Calu3 (cell line): ENCODE data around the gene RPS18. TPM values are rescaled to one million over a fixed set of nuclear protein-coding genes. Genes with fewer than 3 reads are reported as not detected.

Experiments used
- BruUV-seq: library from RNA; stranded (reverse); fragments of 400-500 nt; replicated peaks from 2 replicates; lab custom pipeline; 2021; lab: Mats Ljungman, UMichigan
- CTCF ChIA-PET: fragments of 300-600 bp; sonication (Branson Sonifier 250); formaldehyde crosslinking; loops from one replicate; lab custom pipeline; 2022; ENCODE audit warnings: antibody characterized with exemption; lab: Charles Lee
- DNase-seq: peaks from one replicate; pipeline ENCODE4 v3.0.0; 2022
- H3K27ac Mint-ChIP-seq: one replicate; pipeline ENCODE4 v1.8.0; 2022; ENCODE audit warnings: mixed read lengths; ENCODE audit not compliant: unreplicated experiment
- H3K27me3 Mint-ChIP-seq: one replicate; pipeline ENCODE4 v1.8.0; 2022; ENCODE audit warnings: mixed read lengths; ENCODE audit not compliant: unreplicated experiment
- H3K36me3 Mint-ChIP-seq: one replicate; pipeline ENCODE4 v1.8.0; 2022; ENCODE audit warnings: mild to moderate bottlenecking, moderate library complexity, mixed read lengths; ENCODE audit not compliant: insufficient read depth, unreplicated experiment
- H3K4me1 Mint-ChIP-seq: one replicate; pipeline ENCODE4 v1.8.0; 2022; ENCODE audit warnings: mild to moderate bottlenecking, low read depth, mixed read lengths; ENCODE audit not compliant: unreplicated experiment
- H3K4me3 Mint-ChIP-seq: one replicate; pipeline ENCODE4 v1.8.0; 2022; ENCODE audit warnings: mild to moderate bottlenecking, low read depth, moderate library complexity, mixed read lengths; ENCODE audit not compliant: unreplicated experiment
- H3K9me3 Mint-ChIP-seq: one replicate; pipeline ENCODE4 v1.8.0; 2022; ENCODE audit warnings: low read depth, mixed read lengths; ENCODE audit not compliant: unreplicated experiment
- intact Hi-C: fragments of 100-400 bp; cut with micrococcal nuclease; formaldehyde crosslinking; loops from one replicate; pipeline ENCODE4 v1.10.0; 2022; ENCODE audit not compliant: unreplicated experiment
- total RNA-seq: library from RNA; stranded (reverse); gene quantifications from 2 replicates; pipeline ENCODE4 v1.2.3, GENCODE V29; 2022
- TF ChIP-seq, protein P1 (sequence below): fragments of 200-600 bp; IDR thresholded peaks from one replicate; pipeline ENCODE4 v1.8.0; 2022; ENCODE audit warnings: antibody characterized with exemption; ENCODE audit not compliant: unreplicated experiment

Gene RPS18
- total RNA-seq, 1 experiment from 2014 or later = 2,688 TPM

DNA sequence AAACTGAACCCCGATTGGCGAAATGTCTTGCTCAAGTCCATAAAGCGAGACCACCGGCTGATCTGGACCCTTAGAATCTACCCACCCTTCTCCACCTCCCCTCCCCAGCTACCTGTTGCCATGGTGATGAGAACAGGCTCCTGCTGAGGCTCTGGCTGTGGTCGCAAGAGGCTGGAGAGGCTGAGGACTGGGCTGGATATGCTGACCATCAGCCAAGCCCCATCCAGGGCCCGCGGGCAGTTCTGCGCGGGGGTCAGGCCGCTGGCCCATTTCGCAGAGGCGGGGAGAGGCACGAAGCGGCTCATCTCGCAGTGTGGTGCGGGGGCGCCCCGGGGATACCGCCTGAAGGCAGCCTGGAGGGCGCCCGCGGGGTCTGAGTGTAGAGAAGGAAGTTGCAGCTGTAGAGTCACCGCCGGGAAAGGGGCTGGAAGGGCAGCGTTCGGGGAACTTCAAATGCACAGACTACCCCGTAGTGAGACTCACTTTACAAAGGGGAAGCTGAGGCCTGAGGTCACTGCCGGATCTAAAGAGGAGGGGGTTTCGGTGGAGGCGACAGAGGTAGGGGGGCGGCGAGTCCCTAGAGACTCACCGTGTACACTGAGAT lies 41.3 kb downstream of the RPS18 start:
- Mint-ChIP-seq H3K36me3 (peaks cover 100% of the 10 kb centered on the region), H3K4me1 (peaks cover 38% of the 10 kb centered on the region), H3K27ac (peak overlapping the region; percentile 97), H3K4me3 (peak overlapping the region; percentile 98), H3K9me3 (no peaks in the 10 kb centered on the region), H3K27me3 (no peaks in the 10 kb centered on the region)
- TSS peak; percentile 52 for BruUV-seq
- intact Hi-C loops = no loop called here
- peak; percentile 51 for DNase-seq
- TF ChIP-seq, protein P1, sequence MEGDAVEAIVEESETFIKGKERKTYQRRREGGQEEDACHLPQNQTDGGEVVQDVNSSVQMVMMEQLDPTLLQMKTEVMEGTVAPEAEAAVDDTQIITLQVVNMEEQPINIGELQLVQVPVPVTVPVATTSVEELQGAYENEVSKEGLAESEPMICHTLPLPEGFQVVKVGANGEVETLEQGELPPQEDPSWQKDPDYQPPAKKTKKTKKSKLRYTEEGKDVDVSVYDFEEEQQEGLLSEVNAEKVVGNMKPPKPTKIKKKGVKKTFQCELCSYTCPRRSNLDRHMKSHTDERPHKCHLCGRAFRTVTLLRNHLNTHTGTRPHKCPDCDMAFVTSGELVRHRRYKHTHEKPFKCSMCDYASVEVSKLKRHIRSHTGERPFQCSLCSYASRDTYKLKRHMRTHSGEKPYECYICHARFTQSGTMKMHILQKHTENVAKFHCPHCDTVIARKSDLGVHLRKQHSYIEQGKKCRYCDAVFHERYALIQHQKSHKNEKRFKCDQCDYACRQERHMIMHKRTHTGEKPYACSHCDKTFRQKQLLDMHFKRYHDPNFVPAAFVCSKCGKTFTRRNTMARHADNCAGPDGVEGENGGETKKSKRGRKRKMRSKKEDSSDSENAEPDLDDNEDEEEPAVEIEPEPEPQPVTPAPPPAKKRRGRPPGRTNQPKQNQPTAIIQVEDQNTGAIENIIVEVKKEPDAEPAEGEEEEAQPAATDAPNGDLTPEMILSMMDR = no peak
- CTCF ChIA-PET = interaction anchor here (1.0 to 2.2 kb wide), 3 partner anchors 14 to 36 kb away, joined by 3 to 12 read pairs (median 5); partner anchors contain the start of genes B3GALT4 and RGL2

DNA sequence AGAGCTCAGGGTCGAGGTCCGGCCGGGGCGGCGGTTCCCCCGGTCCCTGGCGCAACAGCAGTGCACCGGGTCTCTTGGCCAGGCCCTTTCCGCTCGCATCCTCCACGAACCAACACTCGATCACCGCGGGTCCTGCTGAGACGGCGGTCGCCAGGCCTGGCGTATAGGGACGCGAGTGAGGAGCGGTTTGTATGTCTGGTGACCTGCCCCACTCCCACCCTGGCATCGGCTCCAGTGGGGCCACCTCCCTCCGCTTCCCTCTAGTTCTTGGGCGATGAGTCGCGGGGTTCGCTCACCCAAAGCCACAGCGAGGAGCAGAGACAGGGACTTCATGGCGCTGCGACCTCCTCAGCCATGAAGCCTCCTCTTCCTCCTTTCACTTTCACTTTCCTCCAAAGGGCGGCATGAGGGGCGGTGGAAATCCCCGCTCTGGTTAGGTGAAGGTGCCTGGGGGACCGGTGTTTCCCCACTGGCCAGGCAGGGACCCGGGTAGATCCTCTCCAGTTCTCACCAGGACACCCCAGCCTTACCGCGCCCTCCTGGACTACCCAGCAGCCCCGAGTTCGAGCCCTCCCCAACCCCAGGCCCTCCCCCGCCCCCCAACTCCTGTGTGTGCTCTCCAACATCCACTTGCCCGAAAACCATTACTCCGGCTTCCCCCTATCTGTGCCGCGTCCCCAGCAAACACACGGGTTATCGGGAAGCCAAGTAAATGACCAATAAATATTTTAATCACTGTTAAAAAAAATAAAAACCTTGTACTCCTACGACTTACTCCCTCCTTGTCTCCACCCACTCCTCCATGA lies 42.0 kb downstream of the RPS18 start, which contains the start of gene TAPBP:
Gene TAPBP (minus strand): TSS at position 370 of the 806 bp plus-strand sequence. CDS start 37 bp downstream, at position 333.
- CTCF ChIA-PET = interaction anchor here (1.1 to 2.2 kb wide), 2 partner anchors 15 to 32 kb away, joined by 5 to 12 read pairs; partner anchors contain the start of gene RGL2
- TF ChIP-seq, protein P1 = no peak
- Mint-ChIP-seq H3K27me3 (no peaks in the 10 kb centered on the region), H3K4me1 (peaks cover 45% of the 10 kb centered on the region), H3K27ac (peak within 1 kb of the TSS; percentile 97), H3K9me3 (no peaks in the 10 kb centered on the region), H3K4me3 (peak within 1 kb of the TSS; percentile 98), H3K36me3 (peaks cover 100% of the 10 kb centered on the region)
- intact Hi-C loops = no loop called here
- peak; percentile 80 for DNase-seq
- BruUV-seq = TSS peak; percentile 44

DNA sequence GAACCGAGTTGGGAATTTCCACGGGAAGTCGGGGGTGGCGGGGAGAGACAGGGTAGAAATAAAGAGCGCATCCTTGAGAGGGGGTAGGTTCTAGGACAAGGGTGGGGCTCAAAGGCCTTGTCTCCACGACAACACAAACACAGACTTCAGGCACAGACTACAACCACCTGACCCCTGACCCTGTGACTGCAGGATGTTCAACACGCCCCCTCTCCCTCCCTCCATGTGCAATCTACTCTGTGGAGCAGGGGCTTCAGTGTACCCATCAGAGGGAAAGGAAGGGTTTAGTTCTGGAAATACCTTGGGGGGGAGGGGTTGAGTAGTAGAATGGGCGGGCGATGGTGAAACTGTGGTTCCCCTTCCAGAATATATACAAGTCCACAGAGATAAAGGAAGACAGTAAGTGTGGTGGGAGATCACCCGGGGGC lies 42.7 kb downstream of the RPS18 start:
- Mint-ChIP-seq H3K9me3 (no peaks in the 10 kb centered on the region), H3K27ac (peak overlapping the region; percentile 97), H3K27me3 (no peaks in the 10 kb centered on the region), H3K36me3 (peaks cover 100% of the 10 kb centered on the region), H3K4me3 (peak overlapping the region; percentile 98), H3K4me1 (peaks cover 51% of the 10 kb centered on the region)
- intact Hi-C loops = no loop called here
- DNase-seq = peak; percentile 67
- no TSS peak for BruUV-seq
- CTCF ChIA-PET = no interaction called here
- TF ChIP-seq, protein P1 = no peak

DNA sequence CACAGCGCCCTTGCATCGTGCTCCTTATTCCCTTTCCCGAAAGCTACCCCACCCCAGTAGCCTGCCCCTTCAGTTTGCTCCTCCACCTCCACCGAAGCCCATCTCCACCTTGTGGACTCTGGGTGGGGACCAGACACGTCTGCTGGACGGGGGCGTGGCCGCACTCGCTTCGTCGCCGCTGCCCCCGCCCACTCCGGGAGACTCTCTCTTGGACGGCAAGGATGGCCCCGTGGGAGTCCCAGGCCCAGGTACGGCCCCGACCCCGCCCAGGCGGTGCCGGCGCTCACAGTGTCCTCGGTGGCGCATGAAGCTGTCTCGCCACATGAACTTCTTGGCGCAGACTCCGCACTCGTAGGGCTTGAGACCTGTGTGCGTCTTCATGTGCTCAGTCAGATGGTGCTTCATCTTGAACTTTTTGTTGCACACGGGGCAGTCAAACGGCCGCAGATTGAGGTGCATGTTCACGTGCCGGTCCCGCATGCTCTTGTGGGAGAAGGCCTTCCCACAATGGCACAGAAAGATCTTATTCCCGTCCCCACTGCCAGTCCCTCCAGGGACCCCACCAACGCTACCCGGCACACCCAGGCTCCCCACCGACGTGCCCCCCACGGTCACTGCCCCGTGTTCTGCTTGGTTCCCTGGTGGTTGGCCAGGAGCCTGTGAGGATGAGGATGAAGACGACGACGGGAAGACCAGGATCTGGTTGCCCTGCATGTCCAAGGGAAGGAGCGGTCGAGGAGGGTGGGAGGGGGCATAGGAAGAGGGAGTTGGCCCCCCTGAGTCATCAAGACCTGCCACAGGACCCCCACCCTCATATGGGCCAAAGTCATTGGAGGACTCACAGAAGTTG lies 43.3 kb downstream of the RPS18 start:
- Mint-ChIP-seq H3K27me3 (no peaks in the 10 kb centered on the region), H3K4me1 (peaks cover 57% of the 10 kb centered on the region), H3K9me3 (no peaks in the 10 kb centered on the region), H3K27ac (peak overlapping the region; percentile 97), H3K36me3 (peaks cover 98% of the 10 kb centered on the region), H3K4me3 (peak overlapping the region; percentile 98)
- BruUV-seq = no TSS peak
- intact Hi-C loops = loop anchor here (5.0 kb wide), 1 partner anchor 77 kb away; the partner anchor contains the start of gene KIFC1
- CTCF ChIA-PET = interaction anchor here (0.6 kb wide), 1 partner anchor 96 kb away, joined by 5 read pairs; the partner anchor contains the start of gene PHF1
- DNase-seq = peak; percentile 81
- TF ChIP-seq, protein P1 = no peak
